SH-SY5Y (cell line): Measurements from ENCODE around the gene FIGNL1.

Experiments used
- GATA2 ChIP-seq: IDR thresholded peaks from 2 replicates; pipeline ENCODE4 v1.6.1; 2011; ENCODE audit warnings: mild to moderate bottlenecking, low read depth, low read length
- GATA3 ChIP-seq: IDR thresholded peaks from 2 replicates; pipeline ENCODE4 v1.6.1; 2011; ENCODE audit warnings: low read depth, mild to moderate bottlenecking, low read length, moderate library complexity

- TF ChIP-seq GATA2, result no peak
- TF ChIP-seq GATA3, result no peak
Measured at GRCh38 chr7:50474382-50475160, 24.4 kb upstream of the FIGNL1 start.
